Measurements from ENCODE around the gene PRSS57. TPM values are rescaled to one million over a fixed set of nuclear protein-coding genes. Genes with fewer than 3 reads are reported as not detected.

Gene PRSS57
- total and polyA plus RNA-seq, 2 of the 4 experiments (the other 2 are of a cell fraction): not detected

DNA sequence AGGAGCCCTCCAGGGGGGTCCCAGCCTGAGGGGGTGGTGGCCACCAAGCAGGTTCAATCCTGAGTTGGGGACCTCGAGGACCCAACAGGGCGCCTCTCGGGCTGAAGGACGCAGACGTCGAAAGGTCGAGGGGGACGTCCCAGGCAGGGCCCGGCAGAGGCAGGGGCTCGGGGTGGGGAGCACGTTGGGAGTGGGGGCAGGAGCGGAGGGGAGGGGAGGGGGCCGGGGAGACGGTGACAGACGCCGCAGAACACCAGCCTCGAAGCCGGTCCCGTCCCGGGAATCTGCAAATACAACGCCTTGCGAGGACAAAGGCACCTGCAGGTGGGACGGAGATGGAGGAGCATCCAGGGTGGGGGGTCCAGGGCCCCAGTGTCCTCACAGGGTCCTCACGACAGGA is 51.5 kb downstream of the PRSS57 start:
- ChIA-PET CTCF (no interaction called here), POLR2A (ENCODE audit: unreplicated experiment) (no interaction called here)
- Histone ChIP-seq H2BK120ac (ENCODE audit: low read depth, low read length) (no peak overlapping the region), H3K36me3 (ENCODE audit: control insufficient read depth, insufficient read depth, low read length) (peaks cover 33% of the 10 kb centered on the region), H3K23ac (ENCODE audit: low read depth, low read length) (no peak overlapping the region), H3K27ac (ENCODE audit: insufficient read depth, low read length) (no peak overlapping the region), H3K27me3 (ENCODE audit: control insufficient read depth, insufficient read depth, low read length) (no peaks in the 10 kb centered on the region), H3K9me1 (ENCODE audit: insufficient read depth, low read length) (no peaks in the 10 kb centered on the region), H3K9ac (ENCODE audit: low read depth, low read length) (no peak overlapping the region), H3K14ac (replicated peaks; ENCODE audit: low read depth, low read length) (no peak overlapping the region), H2AK5ac (ENCODE audit: low read depth, low read length) (no peak overlapping the region), H2BK20ac (ENCODE audit: low read depth, low read length) (no peak overlapping the region), H4K5ac (ENCODE audit: low read depth, low read length) (no peak overlapping the region), H3K18ac (ENCODE audit: low read depth, low read length) (no peak overlapping the region), H3K9me3 (ENCODE audit: control insufficient read depth, insufficient read depth, low read length) (no peaks in the 10 kb centered on the region), H3K4ac (ENCODE audit: low read depth, low read length) (no peak overlapping the region), H4K8ac (ENCODE audit: low read depth in 2 of 2, low read length in 2 of 2) (no peak overlapping the region), H3K79me1 (ENCODE audit: low read depth in 1 of 2, low read length in 2 of 2) (no peaks in the 10 kb centered on the region; a peak in 1 of 4 replicates), H4K91ac (ENCODE audit: insufficient read depth, low read depth, low read length) (no peak overlapping the region), H3K56ac (ENCODE audit: extremely low read depth, insufficient read depth, low read length) (no peak overlapping the region), H2AFZ (replicated peaks; ENCODE audit: low read length, poor library complexity) (no peak overlapping the region), H4K20me1 (ENCODE audit: insufficient read depth, low read length) (peaks cover 5% of the 10 kb centered on the region; the same call in 1 of the 2 replicates), H2BK15ac (ENCODE audit: low read depth, low read length) (no peak overlapping the region), H3K4me2 (ENCODE audit: low read depth, low read length) (no peak overlapping the region), H3K4me1 (ENCODE audit: control insufficient read depth, insufficient read depth, low read length) (peaks cover 3% of the 10 kb centered on the region), H2BK5ac (ENCODE audit: low read depth, low read length, poor library complexity, severe bottlenecking) (no peak overlapping the region), H2AK9ac (replicated peaks; ENCODE audit: low read depth, low read length, poor library complexity) (no peak overlapping the region), H3K4me3 (ENCODE audit: insufficient read depth, low read depth, low read length) (no peak overlapping the region)
- in situ Hi-C loops (cut with MboI; ENCODE audit: low sequenced_read_pairs) (no loop called here), intact Hi-C loops (cut with micrococcal nuclease) (no loop called here), dilution Hi-C loops (cut with HindIII; ENCODE audit: low sequenced_read_pairs, unreplicated experiment) (no loop called here)
- WGBS, 2 experiments (ENCODE audit: extremely low coverage in 2 of 2, insufficient read length in 1 of 2): 93% methylated on average over 6 of the region's 24 CpGs; no CpG with 5 or more reads in 1 of the 2 experiments
- no TSS peak for BruUV-seq (replicated peaks)
- DNase-seq (no peak), ATAC-seq (ENCODE audit: low read depth) (no peak)
- TF ChIP-seq, protein P1, sequence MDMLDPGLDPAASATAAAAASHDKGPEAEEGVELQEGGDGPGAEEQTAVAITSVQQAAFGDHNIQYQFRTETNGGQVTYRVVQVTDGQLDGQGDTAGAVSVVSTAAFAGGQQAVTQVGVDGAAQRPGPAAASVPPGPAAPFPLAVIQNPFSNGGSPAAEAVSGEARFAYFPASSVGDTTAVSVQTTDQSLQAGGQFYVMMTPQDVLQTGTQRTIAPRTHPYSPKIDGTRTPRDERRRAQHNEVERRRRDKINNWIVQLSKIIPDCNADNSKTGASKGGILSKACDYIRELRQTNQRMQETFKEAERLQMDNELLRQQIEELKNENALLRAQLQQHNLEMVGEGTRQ (IDR thresholded peaks at IDR 0.05; ENCODE audit: low read depth, low read length): no peak
- TF ChIP-seq MAFK (IDR thresholded peaks at IDR 0.05; ENCODE audit: low read depth, low read length): no peak
- TF ChIP-seq POLR2A (IDR thresholded peaks at IDR 0.05; ENCODE audit: low read depth, low read length): no peak
- TF ChIP-seq NFE2L2 (IDR thresholded peaks at IDR 0.05; ENCODE audit: low read depth, low read length): no peak
- no peak for TF ChIP-seq ELK1 (IDR thresholded peaks at IDR 0.05; ENCODE audit: borderline replicate concordance, low read depth, low read length)
- TF ChIP-seq CTCF (conservative IDR thresholded peaks at IDR 0.05; ENCODE audit: low read depth, low read length): no peak
- no peak for TF ChIP-seq MAZ (IDR thresholded peaks at IDR 0.05; ENCODE audit: borderline replicate concordance, low read depth, low read length)
- TF ChIP-seq MXI1 (IDR thresholded peaks at IDR 0.05; ENCODE audit: borderline replicate concordance, low read depth, low read length): no peak
- no peak for TF ChIP-seq RAD21 (IDR thresholded peaks at IDR 0.05; ENCODE audit: low read length)

All from IMR-90 (cell line).